Measurements from ENCODE around the gene RTP1.

RTP1 gene

GRCh38 chr3:187209491-187209890, 12.2 kb downstream of the RTP1 start:
- no peak for TF ChIP-seq CTCF (IDR thresholded peaks at IDR 0.05; ENCODE audit: insufficient read depth, low read depth, low read length, missing control alignments)
- no peak overlapping the region for H3K4me3 ChIP-seq (ENCODE audit: low read depth, low read length)
- no peak for DNase-seq (ENCODE audit: low read depth)

- H3K4me3 ChIP-seq (ENCODE audit: low read depth, low read length) = no peak overlapping the region
- TF ChIP-seq CTCF (IDR thresholded peaks at IDR 0.05; ENCODE audit: insufficient read depth, low read depth, low read length, missing control alignments) = no peak
- DNase-seq (ENCODE audit: low read depth) = no peak
These were observed 12.8 kb downstream of the RTP1 start for GRCh38 chr3:187210091-187210490.

- TF ChIP-seq CTCF (IDR thresholded peaks at IDR 0.05; ENCODE audit: insufficient read depth, low read depth, low read length, missing control alignments) = no peak
- no peak for DNase-seq (ENCODE audit: low read depth)
- H3K4me3 ChIP-seq (ENCODE audit: low read depth, low read length) = no peak overlapping the region
These were observed 13.4 kb downstream of the RTP1 start for GRCh38 chr3:187210545-187211327.

GRCh38 chr3:187211532-187212195, 14.4 kb downstream of the RTP1 start:
- H3K4me3 ChIP-seq (ENCODE audit: low read depth, low read length) = no peak overlapping the region
- no peak for TF ChIP-seq CTCF (IDR thresholded peaks at IDR 0.05; ENCODE audit: insufficient read depth, low read depth, low read length, missing control alignments)
- no peak for DNase-seq (ENCODE audit: low read depth)

GRCh38 chr3:187212196-187212545, 14.9 kb downstream of the RTP1 start:
- no peak overlapping the region for H3K4me3 ChIP-seq (ENCODE audit: low read depth, low read length)
- DNase-seq (ENCODE audit: low read depth) = no peak
- no peak for TF ChIP-seq CTCF (IDR thresholded peaks at IDR 0.05; ENCODE audit: insufficient read depth, low read depth, low read length, missing control alignments)

- no peak for TF ChIP-seq CTCF (IDR thresholded peaks at IDR 0.05; ENCODE audit: insufficient read depth, low read depth, low read length, missing control alignments)
- H3K4me3 ChIP-seq (ENCODE audit: low read depth, low read length) = no peak overlapping the region
- DNase-seq (ENCODE audit: low read depth) = no peak
These were observed 15.4 kb downstream of the RTP1 start for GRCh38 chr3:187212705-187213104.

Data from GM12865 (cell line).